ENCODE measurements around the gene FBXL7.

The FBXL7 gene

GRCh38 chr5:15575666-15576065, 75.7 kb downstream of the FBXL7 start:
- DNase-seq (ENCODE audit: low read depth in 1 of 2, low spot score in 1 of 2), result no peak

- no peak for DNase-seq (ENCODE audit: low read depth in 1 of 2, low spot score in 1 of 2)
Observed at GRCh38 chr5:15577132-15577531, 77.2 kb downstream of the FBXL7 start.

- DNase-seq (ENCODE audit: low read depth in 1 of 2, low spot score in 1 of 2), result no peak
Observed at GRCh38 chr5:15577831-15578230, 77.9 kb downstream of the FBXL7 start.

- no peak for DNase-seq (ENCODE audit: low read depth in 1 of 2, low spot score in 1 of 2)
Observed at GRCh38 chr5:15579193-15579990, 79.4 kb downstream of the FBXL7 start.

- no peak for DNase-seq (ENCODE audit: low read depth in 1 of 2, low spot score in 1 of 2)
Observed at GRCh38 chr5:15584528-15584927, 84.5 kb downstream of the FBXL7 start.

GRCh38 chr5:15585128-15585527, 85.1 kb downstream of the FBXL7 start:
- DNase-seq (ENCODE audit: low read depth in 1 of 2, low spot score in 1 of 2), result no peak

GRCh38 chr5:15585841-15586591, 86.0 kb downstream of the FBXL7 start:
- no peak for DNase-seq (ENCODE audit: low read depth in 1 of 2, low spot score in 1 of 2)

GRCh38 chr5:15587916-15588315, 87.9 kb downstream of the FBXL7 start:
- no peak for DNase-seq (ENCODE audit: low read depth in 1 of 2, low spot score in 1 of 2)

- no peak for DNase-seq (ENCODE audit: low read depth in 1 of 2, low spot score in 1 of 2)
Observed at GRCh38 chr5:15592728-15593127, 92.7 kb downstream of the FBXL7 start.

GRCh38 chr5:15594977-15595568, 95.1 kb downstream of the FBXL7 start:
- DNase-seq (ENCODE audit: low read depth in 1 of 2, low spot score in 1 of 2), result no peak

GRCh38 chr5:15595929-15596328, 95.9 kb downstream of the FBXL7 start:
- DNase-seq (ENCODE audit: low read depth in 1 of 2, low spot score in 1 of 2), result no peak

GRCh38 chr5:15596936-15597335, 97.0 kb downstream of the FBXL7 start:
- DNase-seq (ENCODE audit: low read depth in 1 of 2, low spot score in 1 of 2), result no peak

GRCh38 chr5:15597804-15598203, 97.8 kb downstream of the FBXL7 start:
- no peak for DNase-seq (ENCODE audit: low read depth in 1 of 2, low spot score in 1 of 2)

- DNase-seq (ENCODE audit: low read depth in 1 of 2, low spot score in 1 of 2), result no peak
Observed at GRCh38 chr5:15598294-15598902, 98.4 kb downstream of the FBXL7 start.

- DNase-seq (ENCODE audit: low read depth in 1 of 2, low spot score in 1 of 2), result no peak
Observed at GRCh38 chr5:15600035-15600434, 100.1 kb downstream of the FBXL7 start.

- no peak for DNase-seq (ENCODE audit: low read depth in 1 of 2, low spot score in 1 of 2)
Observed at GRCh38 chr5:15601274-15601673, 101.3 kb downstream of the FBXL7 start.

- DNase-seq (ENCODE audit: low read depth in 1 of 2, low spot score in 1 of 2), result no peak
Observed at GRCh38 chr5:15601853-15602252, 101.9 kb downstream of the FBXL7 start.

- DNase-seq (ENCODE audit: low read depth in 1 of 2, low spot score in 1 of 2), result no peak
Observed at GRCh38 chr5:15604986-15605385, 105.0 kb downstream of the FBXL7 start.

- DNase-seq (ENCODE audit: low read depth in 1 of 2, low spot score in 1 of 2), result no peak
Observed at GRCh38 chr5:15606197-15606596, 106.2 kb downstream of the FBXL7 start.

- DNase-seq (ENCODE audit: low read depth in 1 of 2, low spot score in 1 of 2), result no peak
Observed at GRCh38 chr5:15607076-15607475, 107.1 kb downstream of the FBXL7 start.

- DNase-seq (ENCODE audit: low read depth in 1 of 2, low spot score in 1 of 2), result no peak
Observed at GRCh38 chr5:15609076-15609725, 109.2 kb downstream of the FBXL7 start.
